Duodenal mucosa (tissue), 2 donors: ENCODE measurements around the gene RGL1.

Experiments used
- H3K27ac ChIP-seq: one replicate; pipeline ENCODE4 v1.7.0; 2013; ENCODE audit warnings: low read depth, low read length
- H3K27me3 ChIP-seq, 2 donors: one replicate each; pipeline ENCODE4 v1.7.0; 2013; ENCODE audit warnings: low read length in 2 of 2, control low read depth in 1 of 2; ENCODE audit not compliant: insufficient read depth in 2 of 2, control insufficient read depth in 1 of 2
- H3K36me3 ChIP-seq, 2 donors: one replicate each; pipeline ENCODE4 v1.7.0; 2013; ENCODE audit warnings: low read length in 2 of 2, control low read depth in 1 of 2; ENCODE audit not compliant: insufficient read depth in 2 of 2, control insufficient read depth in 1 of 2
- H3K4me1 ChIP-seq, 2 donors: one replicate each; pipeline ENCODE4 v1.7.0; 2013; ENCODE audit warnings: low read length in 2 of 2, control low read depth in 1 of 2; ENCODE audit not compliant: insufficient read depth in 2 of 2, control insufficient read depth in 1 of 2
- H3K4me3 ChIP-seq, 2 donors: one replicate each; pipeline ENCODE4 v1.7.0; 2013; ENCODE audit warnings: low read length in 2 of 2, low read depth in 1 of 2
- H3K9ac ChIP-seq, 2 donors: one replicate each; pipeline ENCODE4 v1.7.0; 2013; ENCODE audit warnings: low read length in 2 of 2, low read depth in 1 of 2
- H3K9me3 ChIP-seq, 2 donors: one replicate each; pipeline ENCODE4 v1.7.0; 2013; ENCODE audit warnings: low read length in 2 of 2, control low read depth in 1 of 2; ENCODE audit not compliant: control insufficient read depth in 1 of 2

RGL1 gene

DNA sequence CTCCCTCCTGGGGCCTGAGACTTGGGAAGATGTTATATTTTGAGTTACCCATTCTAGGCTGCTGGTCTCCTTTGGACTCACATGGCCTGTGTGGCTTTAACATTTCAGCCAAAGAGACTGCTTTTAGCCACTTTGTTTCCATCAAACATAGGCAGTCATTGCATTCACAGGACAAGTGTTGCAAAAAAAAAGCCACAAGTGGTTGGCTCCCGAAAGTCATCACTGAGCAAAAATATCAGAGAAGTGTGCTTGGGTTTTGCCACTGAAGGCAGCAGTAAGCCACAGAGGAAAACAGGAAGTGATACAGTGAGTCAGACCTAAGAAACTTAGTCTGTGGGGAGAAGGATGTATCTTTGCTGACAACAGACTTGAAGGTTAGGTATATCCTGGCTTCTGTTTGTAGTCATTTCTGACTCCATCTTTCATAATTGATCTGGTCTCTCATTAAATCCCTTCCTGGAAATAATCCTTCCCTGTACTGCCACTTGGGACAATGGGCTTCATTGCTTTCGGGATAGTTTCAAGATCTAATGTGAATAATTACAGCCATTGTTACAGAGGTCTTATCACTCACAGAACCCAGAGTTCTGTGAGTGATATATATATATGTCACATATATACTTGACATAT, 151.8 kb downstream of the RGL1 start:
- Histone ChIP-seq H3K36me3 (no peaks in the 10 kb centered on the region), H3K9ac (no peak overlapping the region), H3K9me3 (no peaks in the 10 kb centered on the region), H3K27me3 (no peaks in the 10 kb centered on the region), H3K27ac (no peak overlapping the region), H3K4me3 (no peak overlapping the region), H3K4me1 (peaks cover 0 to 18% of the 10 kb centered on the region in 2 donors)

DNA sequence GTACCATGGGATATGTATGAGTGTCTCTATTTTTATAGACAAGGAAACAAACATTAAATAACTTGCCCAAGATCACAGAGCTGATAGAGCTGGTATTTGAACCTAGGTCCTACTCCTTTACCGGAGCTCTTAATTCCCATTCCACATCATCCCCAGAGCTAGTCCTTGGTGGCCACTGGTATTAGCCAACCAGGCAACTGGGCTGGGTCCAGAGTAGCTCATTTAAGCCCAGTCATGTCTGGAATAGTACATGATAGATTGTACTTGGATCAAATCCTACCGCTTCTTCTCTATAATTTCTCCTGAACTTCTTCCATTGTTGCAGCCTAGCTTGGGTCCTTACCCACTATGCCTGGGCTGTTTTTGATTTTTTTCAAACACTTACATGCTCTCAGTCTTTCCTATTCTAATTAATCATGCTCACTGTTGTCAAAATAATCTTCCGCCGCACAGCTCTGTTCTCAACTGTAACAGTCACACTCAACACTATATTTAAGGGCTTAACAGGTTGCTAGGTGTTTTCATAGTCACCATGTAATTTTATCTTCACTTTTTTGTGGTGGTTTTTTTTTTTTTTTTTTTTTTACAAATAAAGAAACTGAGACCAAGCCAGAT, 152.4 kb downstream of the RGL1 start:
- no peaks in the 10 kb centered on the region for H3K27me3 ChIP-seq
- no peak overlapping the region for H3K4me3 ChIP-seq
- H3K4me1 ChIP-seq = peaks cover 0 to 18% of the 10 kb centered on the region in 2 donors
- H3K9ac ChIP-seq = no peak overlapping the region
- H3K9me3 ChIP-seq = no peaks in the 10 kb centered on the region
- no peak overlapping the region for H3K27ac ChIP-seq
- no peaks in the 10 kb centered on the region for H3K36me3 ChIP-seq

DNA sequence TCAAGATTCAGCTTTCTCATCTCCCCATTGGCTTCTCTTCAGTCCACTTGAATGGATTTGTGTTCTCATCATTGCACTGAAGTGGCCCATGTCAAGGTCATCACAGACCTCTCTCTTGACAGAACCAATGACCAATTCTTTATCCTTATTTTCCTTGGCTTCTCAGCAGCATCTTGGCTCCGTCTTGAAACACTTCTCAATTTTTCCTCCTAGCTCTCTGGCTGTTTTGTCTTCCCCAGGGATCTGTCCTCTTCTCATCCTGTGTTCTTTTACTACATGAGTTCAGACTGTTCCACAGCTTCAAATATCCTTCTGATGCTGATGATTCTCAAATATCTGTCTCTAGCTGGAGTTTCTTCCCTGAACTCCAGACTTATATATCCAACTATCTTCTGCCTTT, 154.0 kb downstream of the RGL1 start:
- no peaks in the 10 kb centered on the region for H3K36me3 ChIP-seq
- H3K27ac ChIP-seq = no peak overlapping the region

DNA sequence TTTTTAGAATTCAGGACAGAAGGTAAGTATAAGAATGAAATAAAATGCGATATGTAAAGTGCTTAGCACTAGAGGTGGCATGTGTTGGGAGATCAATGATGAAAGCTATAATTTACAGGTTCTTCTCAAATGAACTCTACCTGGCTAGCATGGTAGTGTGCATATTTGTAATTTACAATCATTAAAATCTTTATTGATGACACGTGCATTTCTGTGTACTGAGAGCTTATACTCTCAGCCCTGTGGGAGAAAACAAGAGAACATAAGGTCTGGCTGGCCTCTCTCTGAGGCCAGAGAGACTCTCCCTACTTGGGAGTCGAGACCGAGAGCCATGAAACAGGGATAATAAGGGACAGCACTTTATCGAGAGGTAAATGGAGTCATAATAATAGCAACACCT, 156.2 kb downstream of the RGL1 start:
- Histone ChIP-seq H3K27ac (no peak overlapping the region), H3K36me3 (no peaks in the 10 kb centered on the region), H3K4me3 (no peak overlapping the region), H3K9me3 (no peaks in the 10 kb centered on the region), H3K27me3 (no peaks in the 10 kb centered on the region), H3K9ac (no peak overlapping the region), H3K4me1 (peaks cover 0 to 14% of the 10 kb centered on the region in 2 donors)

More for the DNA sequence above, 154.0 kb downstream of the RGL1 start:
- Histone ChIP-seq H3K9ac (no peak overlapping the region), H3K4me3 (no peak overlapping the region), H3K27me3 (no peaks in the 10 kb centered on the region), H3K4me1 (peaks cover 0 to 18% of the 10 kb centered on the region in 2 donors), H3K9me3 (no peaks in the 10 kb centered on the region)

DNA sequence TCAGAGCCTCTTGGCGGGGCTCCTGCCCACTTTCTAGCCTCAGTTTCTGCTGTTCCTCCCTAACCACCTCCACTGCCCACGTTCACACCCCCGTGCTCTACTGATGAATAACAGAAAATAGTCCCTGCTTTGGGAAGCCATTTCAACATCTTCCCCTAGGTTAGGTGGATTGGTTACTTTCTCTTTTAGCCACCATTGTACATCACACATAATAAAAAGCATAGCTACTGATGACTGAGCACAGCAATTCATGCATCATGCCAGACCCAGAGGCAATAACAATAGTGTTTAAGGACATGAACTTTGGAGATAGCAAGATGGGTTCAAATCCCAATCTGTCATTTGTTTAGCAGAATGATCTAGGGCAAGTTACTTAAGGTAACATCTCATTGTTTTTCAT, 158.0 kb downstream of the RGL1 start:
- Histone ChIP-seq H3K27me3 (no peaks in the 10 kb centered on the region), H3K27ac (no peak overlapping the region), H3K4me1 (no peaks in the 10 kb centered on the region), H3K9ac (no peak overlapping the region), H3K4me3 (no peak overlapping the region), H3K36me3 (no peaks in the 10 kb centered on the region), H3K9me3 (no peaks in the 10 kb centered on the region)

DNA sequence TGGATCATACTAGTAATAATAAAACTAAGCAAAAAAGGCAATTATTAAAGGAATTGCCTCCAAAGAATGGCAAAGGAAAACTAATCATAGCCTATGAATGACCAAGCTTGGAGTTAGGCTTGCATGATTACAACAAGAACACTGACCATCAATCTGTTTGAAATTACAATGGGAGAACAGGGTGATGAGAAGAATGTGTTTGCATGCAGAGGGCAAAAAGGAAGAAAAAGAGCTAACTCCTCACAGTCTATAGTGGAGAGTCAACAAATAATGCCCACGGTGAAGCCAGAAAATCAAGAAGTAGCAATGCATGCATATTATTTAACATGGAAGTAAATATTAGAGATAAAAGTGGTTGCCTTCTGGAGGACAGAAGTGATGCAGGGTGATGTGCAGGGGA, 160.8 kb downstream of the RGL1 start:
- H3K4me1 ChIP-seq = no peaks in the 10 kb centered on the region
- H3K27ac ChIP-seq = no peak overlapping the region
- no peaks in the 10 kb centered on the region for H3K9me3 ChIP-seq
- no peak overlapping the region for H3K4me3 ChIP-seq
- H3K36me3 ChIP-seq = no peaks in the 10 kb centered on the region
- no peaks in the 10 kb centered on the region for H3K27me3 ChIP-seq
- H3K9ac ChIP-seq = no peak overlapping the region

DNA sequence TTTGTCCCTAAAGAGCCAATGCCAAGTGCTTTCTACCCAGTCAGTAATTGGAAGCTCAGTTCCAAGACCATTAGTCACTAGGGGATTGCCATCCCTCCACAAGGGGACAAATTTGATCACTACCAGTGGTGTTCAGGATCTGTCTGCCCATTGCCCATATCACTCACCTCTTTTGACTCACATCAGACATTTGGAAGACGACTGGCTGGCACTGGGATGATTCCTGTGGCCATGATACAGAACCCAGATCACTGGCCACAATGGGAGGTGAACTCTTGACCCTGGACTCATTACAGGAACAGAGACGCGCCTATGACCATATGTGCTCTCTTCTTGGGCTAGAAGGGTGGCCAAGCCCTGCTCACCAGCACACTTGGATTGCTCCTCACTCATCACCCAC, 161.6 kb downstream of the RGL1 start:
- no peak overlapping the region for H3K9ac ChIP-seq
- no peak overlapping the region for H3K4me3 ChIP-seq
- no peaks in the 10 kb centered on the region for H3K27me3 ChIP-seq
- no peak overlapping the region for H3K27ac ChIP-seq
- no peaks in the 10 kb centered on the region for H3K36me3 ChIP-seq
- H3K9me3 ChIP-seq = no peaks in the 10 kb centered on the region
- H3K4me1 ChIP-seq = no peaks in the 10 kb centered on the region

DNA sequence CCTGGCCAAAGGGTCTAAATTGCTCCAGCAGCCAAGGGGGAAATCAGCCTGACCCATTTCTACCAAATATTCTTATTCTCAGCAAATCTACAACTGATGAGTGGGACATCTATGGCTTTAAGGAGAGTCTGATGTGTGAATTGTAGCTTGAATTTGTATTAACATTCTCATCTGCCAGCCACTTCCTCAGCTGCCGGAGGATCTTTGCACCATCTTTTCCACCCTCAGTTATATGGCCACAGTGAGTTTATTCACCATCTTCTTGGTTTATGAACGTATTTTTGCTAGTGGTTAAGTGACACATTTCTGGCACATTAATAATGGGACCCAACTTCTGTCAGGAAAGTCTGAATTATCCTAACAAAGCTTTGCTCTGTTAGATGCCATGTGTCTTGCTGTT, 163.0 kb downstream of the RGL1 start:
- Histone ChIP-seq H3K9ac (no peak overlapping the region), H3K27ac (no peak overlapping the region), H3K27me3 (no peaks in the 10 kb centered on the region), H3K9me3 (no peaks in the 10 kb centered on the region), H3K36me3 (no peaks in the 10 kb centered on the region), H3K4me3 (no peak overlapping the region), H3K4me1 (no peaks in the 10 kb centered on the region)

DNA sequence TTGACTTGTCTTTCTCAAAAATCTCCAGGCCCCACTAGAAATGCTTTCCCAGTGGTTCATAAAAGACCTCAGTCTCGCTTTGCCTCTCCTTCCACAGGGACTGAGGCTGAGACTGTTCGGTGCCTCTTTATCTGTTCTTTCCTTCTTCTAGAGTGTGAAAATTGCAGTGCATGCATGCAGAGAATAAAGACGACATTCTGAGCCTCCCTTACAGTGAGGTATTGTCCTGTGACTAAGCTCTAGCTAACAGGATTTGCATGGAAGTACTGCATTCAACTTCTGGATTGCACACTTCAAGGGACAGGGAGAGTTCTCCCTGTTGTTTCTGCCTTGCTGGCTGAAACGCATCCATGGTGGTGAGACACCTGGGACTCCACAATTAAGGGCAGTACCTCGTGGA, 163.5 kb downstream of the RGL1 start:
- Histone ChIP-seq H3K27ac (no peak overlapping the region), H3K9ac (no peak overlapping the region), H3K36me3 (no peaks in the 10 kb centered on the region), H3K27me3 (no peaks in the 10 kb centered on the region), H3K9me3 (no peaks in the 10 kb centered on the region), H3K4me3 (no peak overlapping the region), H3K4me1 (no peaks in the 10 kb centered on the region)

DNA sequence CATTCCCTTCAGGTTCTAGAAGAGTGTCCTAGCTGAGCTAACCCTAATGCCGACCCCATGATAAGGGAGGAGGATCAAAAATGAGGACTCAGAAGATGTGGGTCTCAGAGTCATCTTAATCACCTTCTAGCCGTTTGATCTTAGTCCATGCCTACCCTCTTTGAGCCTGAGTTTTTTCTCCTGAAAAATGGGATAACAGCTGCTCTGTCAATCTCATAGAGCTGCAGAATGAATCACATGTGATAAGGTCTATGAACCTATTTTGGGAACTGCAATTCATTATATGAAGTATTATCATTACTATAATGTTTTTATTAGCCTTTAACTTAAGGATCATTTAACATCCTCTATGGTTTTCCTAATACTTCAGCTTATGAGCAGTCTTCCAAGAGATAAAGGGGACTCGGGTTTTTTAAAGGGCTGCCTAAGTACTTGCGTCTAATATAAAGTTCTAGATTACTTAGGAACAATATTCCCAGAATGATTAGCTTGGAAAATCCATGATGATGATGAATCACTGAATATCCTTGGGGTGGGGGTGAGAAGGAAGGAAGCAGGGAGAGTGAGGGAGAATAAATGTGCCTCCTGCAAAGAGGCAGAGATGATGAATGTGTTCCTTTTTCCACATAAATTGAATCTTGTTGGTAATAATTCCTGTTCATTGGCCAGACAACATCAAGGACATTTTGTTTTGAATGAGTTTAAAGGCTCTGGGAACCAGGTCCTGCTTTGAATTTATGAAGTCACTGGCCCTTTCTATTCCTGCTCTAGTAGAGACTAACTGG, 165.8 kb downstream of the RGL1 start:
- Histone ChIP-seq H3K9me3 (no peaks in the 10 kb centered on the region), H3K36me3 (no peaks in the 10 kb centered on the region), H3K4me1 (no peaks in the 10 kb centered on the region), H3K4me3 (no peak overlapping the region), H3K27me3 (no peaks in the 10 kb centered on the region), H3K9ac (no peak overlapping the region), H3K27ac (no peak overlapping the region)
